Measurements from ENCODE around the gene PPP1R12C.

DNA sequence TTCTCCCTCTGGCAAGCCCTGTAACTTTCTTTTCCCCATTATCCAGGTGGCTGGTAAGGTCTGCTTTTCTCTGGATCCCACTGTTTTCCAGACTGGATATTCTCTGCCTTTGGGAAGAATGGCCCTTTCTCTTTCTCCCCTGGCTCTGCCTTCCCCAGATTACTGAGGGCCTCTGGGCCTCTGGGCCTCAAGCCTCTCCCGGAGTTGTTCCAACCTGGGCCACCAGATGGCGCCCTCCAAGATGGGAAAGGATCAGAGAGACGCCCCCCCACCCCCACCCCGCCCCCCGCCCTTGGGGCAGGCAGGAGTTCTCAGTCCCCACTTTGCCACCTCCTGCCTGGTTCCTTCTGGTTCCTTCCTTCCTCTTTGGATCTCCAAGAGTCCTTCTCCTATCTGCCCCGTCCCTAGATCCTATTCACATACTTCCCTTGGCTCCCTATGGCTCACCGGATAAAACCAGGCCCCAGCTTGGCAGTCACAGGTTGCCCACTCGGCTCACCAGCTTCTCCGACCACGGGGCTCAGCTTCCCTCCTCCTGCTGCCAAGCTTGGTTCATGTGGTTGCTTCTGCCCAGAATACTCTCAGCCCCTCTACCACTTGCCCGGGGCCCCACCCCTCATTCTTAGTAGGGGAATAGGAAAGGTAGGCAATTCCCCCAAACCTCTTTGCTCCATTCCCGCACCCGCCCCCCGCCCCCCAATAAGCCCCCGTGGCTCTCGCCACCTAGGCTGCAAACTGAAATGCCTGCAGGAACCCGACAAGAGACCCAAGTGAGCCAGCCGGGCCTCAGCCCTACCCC lies 28.7 kb downstream of the PPP1R12C start:
- TF ChIP-seq, protein P1, sequence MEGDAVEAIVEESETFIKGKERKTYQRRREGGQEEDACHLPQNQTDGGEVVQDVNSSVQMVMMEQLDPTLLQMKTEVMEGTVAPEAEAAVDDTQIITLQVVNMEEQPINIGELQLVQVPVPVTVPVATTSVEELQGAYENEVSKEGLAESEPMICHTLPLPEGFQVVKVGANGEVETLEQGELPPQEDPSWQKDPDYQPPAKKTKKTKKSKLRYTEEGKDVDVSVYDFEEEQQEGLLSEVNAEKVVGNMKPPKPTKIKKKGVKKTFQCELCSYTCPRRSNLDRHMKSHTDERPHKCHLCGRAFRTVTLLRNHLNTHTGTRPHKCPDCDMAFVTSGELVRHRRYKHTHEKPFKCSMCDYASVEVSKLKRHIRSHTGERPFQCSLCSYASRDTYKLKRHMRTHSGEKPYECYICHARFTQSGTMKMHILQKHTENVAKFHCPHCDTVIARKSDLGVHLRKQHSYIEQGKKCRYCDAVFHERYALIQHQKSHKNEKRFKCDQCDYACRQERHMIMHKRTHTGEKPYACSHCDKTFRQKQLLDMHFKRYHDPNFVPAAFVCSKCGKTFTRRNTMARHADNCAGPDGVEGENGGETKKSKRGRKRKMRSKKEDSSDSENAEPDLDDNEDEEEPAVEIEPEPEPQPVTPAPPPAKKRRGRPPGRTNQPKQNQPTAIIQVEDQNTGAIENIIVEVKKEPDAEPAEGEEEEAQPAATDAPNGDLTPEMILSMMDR (IDR thresholded peaks at IDR 0.05): peak in 1 of 3 donors; percentile 69
- TF ChIP-seq EP300 (IDR thresholded peaks at IDR 0.05): no peak
